T-helper 2 cell treated with Interferon-gamma antibody and Interleukin-4, amounts not matched to agents 5 μg/mL and 100 μg/mL, for 36 hours (primary cell): ENCODE measurements around the gene CTAG1B.
"Not testable (repeated sequence)": the region's sequence is repeated elsewhere in the genome, so short reads cannot be mapped to it uniquely, and the experiment has no call there.

Experiments
- DNase-seq: peaks from one replicate; pipeline ENCODE4 v3.0.0; 2021; ENCODE audit warnings: low spot score
- H3K27ac Mint-ChIP-seq: one replicate; pipeline ENCODE4 v1.8.0; 2021; ENCODE audit warnings: mild to moderate bottlenecking, mixed read lengths
- H3K27me3 Mint-ChIP-seq: one replicate; pipeline ENCODE4 v1.8.0; 2021; ENCODE audit warnings: low read depth, mixed read lengths
- H3K36me3 Mint-ChIP-seq: one replicate; pipeline ENCODE4 v1.8.0; 2021; ENCODE audit warnings: low read depth, mixed read lengths
- H3K4me1 Mint-ChIP-seq: one replicate; pipeline ENCODE4 v1.8.0; 2021; ENCODE audit warnings: low read depth, mixed read lengths
- H3K4me3 Mint-ChIP-seq: one replicate; pipeline ENCODE4 v1.8.0; 2022; ENCODE audit warnings: mild to moderate bottlenecking, moderate library complexity, mixed read lengths
- H3K9me3 Mint-ChIP-seq: one replicate; pipeline ENCODE4 v1.8.0; 2021; ENCODE audit warnings: mixed read lengths

The CTAG1B gene

DNA sequence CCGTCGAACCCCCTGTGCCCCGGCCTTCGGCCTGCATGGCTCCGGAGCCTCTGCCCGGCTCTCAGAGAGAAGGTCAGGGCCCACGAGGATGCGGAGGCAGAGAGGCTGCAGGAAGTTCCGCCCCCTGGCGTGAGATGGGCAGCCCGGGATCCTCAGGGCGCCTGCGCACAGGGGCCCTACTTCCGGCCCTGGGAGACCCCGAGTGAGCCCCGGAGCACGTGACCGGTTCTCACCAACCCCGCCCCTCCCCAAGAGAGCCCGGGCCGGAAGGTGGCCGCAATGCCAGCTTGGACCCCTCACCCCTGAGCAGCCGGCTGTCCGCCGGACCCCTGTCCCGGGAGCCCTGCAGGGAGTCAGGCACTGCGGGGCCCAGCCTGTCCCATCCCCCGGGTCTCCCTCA is at the start of gene CTAG1B:
CTAG1B (minus strand) TSS at position 101 of the 400 bp plus-strand sequence; CDS start at position 37, 64 bp downstream.
- not testable (repeated sequence) for H3K27me3 Mint-ChIP-seq, H3K9me3 Mint-ChIP-seq, DNase-seq, H3K27ac Mint-ChIP-seq, H3K36me3 Mint-ChIP-seq, H3K4me3 Mint-ChIP-seq, H3K4me1 Mint-ChIP-seq

DNA sequence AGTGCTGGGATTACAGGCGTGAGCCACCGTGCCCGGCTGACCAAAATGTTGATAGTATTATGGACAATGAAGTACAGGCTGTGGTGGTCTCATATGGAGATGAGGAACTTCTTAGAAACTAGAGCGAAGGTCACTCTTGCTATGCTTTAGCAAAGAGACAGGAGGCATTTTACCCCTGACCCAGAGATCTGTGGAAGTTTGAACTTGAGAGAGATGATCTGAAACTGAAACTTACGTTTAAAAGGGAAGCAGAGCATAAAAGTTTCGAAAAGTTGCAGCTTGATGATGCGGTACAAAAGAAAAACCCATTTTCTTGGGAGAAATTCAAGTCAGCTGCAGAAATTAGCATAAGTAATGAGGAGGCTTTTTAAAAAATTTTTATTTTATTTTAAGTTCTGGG is 42.8 kb upstream of the CTAG1B start:
- H3K27ac Mint-ChIP-seq: no peak overlapping the region
- no peaks in the 10 kb centered on the region for H3K27me3 Mint-ChIP-seq
- H3K4me1 Mint-ChIP-seq: peaks cover 7% of the 10 kb centered on the region
- H3K36me3 Mint-ChIP-seq: peaks cover 2% of the 10 kb centered on the region
- H3K9me3 Mint-ChIP-seq: peaks cover 11% of the 10 kb centered on the region
- no peak for DNase-seq
- H3K4me3 Mint-ChIP-seq: no peak overlapping the region

DNA sequence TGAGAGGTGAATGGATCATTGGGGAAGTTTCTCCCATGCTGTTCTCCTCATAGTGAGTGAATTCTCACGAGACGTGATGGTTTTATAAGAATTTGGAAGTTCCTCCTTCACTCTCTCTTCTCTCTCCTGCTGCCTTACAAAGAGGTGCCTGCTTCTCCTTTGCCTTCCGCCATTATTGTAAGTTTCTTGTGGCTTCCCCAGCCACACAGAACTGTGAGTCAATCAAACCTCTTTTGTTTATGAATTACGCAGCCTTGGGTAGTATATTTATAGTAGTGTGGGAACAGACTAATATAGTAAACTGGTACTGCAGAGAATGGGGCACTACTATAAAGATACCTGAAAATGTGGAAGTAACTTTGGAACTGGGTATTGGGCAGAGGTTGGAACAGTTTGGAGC is 42.1 kb upstream of the CTAG1B start:
- Mint-ChIP-seq H3K27ac (no peak overlapping the region), H3K4me3 (no peak overlapping the region), H3K9me3 (peaks cover 11% of the 10 kb centered on the region), H3K36me3 (peaks cover 2% of the 10 kb centered on the region), H3K27me3 (no peaks in the 10 kb centered on the region), H3K4me1 (peaks cover 7% of the 10 kb centered on the region)
- DNase-seq: no peak

DNA sequence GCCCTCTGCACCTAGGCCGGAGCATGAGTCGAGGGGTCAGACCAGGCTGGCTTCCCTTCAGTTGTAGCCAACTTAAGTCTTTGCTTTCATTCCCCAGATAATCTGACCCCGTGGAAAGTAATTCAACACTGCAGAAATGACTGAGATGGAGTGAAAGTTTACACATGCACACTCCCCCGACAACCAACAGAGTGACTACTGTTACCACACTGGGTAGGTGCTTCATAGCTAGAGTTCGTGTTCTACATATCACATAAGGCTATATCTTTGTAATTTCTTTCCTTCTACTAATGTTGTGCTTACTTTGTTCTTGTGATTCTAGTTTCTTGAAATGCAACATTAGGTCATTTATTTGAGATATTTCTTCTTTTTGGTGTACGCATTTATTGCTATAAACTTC is 41.5 kb upstream of the CTAG1B start:
- Mint-ChIP-seq H3K36me3 (peaks cover 2% of the 10 kb centered on the region), H3K27me3 (no peaks in the 10 kb centered on the region), H3K9me3 (peaks cover 11% of the 10 kb centered on the region)

DNA sequence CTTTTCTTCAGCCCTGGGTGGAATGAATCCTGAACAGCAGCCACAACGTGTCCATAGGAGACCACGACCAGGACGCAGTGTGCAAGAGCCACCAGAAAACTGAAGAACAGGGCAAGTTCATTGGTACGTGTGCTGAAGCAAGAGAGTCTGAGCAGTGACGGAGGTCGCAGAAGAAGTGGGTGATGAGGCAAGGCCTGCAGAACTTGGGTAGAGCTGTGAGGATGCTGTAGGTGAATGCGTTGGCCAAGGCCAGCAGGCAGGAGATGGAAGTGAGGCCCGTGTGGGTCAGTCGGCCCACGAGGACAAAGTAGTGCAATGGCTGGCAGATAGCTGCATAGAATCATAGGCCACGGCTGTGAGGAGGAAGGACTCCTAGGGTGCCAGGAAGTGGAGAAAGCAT is 39.9 kb upstream of the CTAG1B start:
- peaks cover 6% of the 10 kb centered on the region for H3K9me3 Mint-ChIP-seq
- H3K4me3 Mint-ChIP-seq: no peak overlapping the region
- no peak overlapping the region for H3K27ac Mint-ChIP-seq
- DNase-seq: no peak
- H3K36me3 Mint-ChIP-seq: peaks cover 2% of the 10 kb centered on the region
- H3K4me1 Mint-ChIP-seq: peaks cover 3% of the 10 kb centered on the region
- H3K27me3 Mint-ChIP-seq: no peaks in the 10 kb centered on the region

More for the DNA sequence above, 41.5 kb upstream of the CTAG1B start:
- H3K27ac Mint-ChIP-seq: no peak overlapping the region
- no peak overlapping the region for H3K4me3 Mint-ChIP-seq
- DNase-seq: no peak
- peaks cover 3% of the 10 kb centered on the region for H3K4me1 Mint-ChIP-seq

DNA sequence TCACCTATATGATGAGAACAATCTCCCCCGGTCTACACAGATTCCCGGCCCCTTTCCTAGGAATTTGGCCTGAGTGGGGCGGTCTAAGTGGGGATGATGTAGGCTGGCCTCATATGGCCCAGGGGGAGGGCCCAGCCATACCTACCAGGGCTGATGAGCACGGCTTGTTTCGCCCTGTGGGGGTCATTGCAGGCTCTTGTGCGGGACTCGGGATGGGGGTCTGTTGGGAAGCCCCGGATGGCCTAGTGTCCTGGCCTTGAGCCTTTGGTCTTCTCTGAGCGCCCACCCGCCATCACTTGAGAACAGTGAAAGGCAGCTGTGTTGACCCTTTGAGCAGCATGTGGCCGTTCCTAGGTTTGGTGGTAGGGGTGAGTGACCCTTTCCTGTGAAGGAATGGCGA is 39.1 kb upstream of the CTAG1B start:
- Mint-ChIP-seq H3K27me3 (no peaks in the 10 kb centered on the region), H3K27ac (no peak overlapping the region), H3K9me3 (peaks cover under 1% of the 10 kb centered on the region), H3K36me3 (no peaks in the 10 kb centered on the region), H3K4me3 (no peak overlapping the region), H3K4me1 (peaks cover 3% of the 10 kb centered on the region)
- no peak for DNase-seq

DNA sequence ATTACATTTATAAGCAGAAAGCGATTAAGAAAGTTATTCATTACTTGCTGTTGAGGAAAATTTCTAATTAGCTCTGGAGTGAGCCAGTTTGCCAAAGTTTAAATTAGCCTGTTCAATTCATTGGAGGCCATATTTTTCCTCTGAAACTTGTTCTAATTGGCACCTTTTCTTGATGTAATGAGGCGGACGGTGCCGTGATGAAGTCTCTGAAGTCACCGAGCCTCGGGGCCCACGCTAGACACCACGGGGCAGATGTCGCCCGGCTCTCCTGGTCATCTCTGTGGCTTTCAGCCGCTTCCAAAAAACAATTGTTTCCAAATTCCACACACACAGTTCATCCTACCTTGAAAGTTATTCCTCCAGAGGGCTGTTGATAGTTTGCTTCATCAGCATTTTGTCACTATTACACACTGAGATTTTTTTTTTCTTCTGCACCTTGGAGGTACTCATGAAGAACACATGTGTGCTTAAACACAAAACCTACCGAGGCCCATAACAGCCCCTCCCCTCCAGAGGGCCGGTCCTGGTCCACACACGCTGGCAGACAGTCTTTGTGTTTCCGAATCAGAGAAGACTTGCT is 38.2 kb upstream of the CTAG1B start:
- Mint-ChIP-seq H3K27me3 (no peaks in the 10 kb centered on the region), H3K4me3 (no peak overlapping the region), H3K4me1 (peaks cover 3% of the 10 kb centered on the region), H3K9me3 (no peaks in the 10 kb centered on the region), H3K27ac (no peak overlapping the region), H3K36me3 (no peaks in the 10 kb centered on the region)
- no peak for DNase-seq

DNA sequence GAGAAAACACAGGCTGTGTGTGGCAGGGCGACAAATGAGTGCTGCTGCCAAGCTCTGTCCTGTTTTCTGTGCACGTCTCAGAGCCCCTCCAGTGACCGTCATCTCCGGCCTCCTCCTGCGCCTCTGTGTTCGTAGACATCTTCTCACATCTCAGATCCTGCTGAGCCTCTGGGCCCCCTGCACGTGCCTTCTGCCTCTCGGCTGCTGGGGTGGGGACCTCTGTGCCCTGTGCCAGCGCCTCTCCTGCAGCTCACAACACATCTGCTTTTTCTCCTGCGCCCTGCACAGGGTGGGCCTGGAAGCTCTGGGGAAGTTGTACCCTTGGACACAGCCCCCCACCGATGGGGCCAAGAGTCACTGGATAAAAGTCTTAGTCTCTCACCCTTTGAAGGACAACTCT is 36.7 kb upstream of the CTAG1B start:
- Mint-ChIP-seq H3K4me1 (no peaks in the 10 kb centered on the region), H3K27ac (no peak overlapping the region), H3K4me3 (no peak overlapping the region), H3K9me3 (no peaks in the 10 kb centered on the region), H3K36me3 (no peaks in the 10 kb centered on the region), H3K27me3 (no peaks in the 10 kb centered on the region)
- DNase-seq: no peak

- no peaks in the 10 kb centered on the region for H3K36me3 Mint-ChIP-seq
- no peak for DNase-seq
- no peaks in the 10 kb centered on the region for H3K27me3 Mint-ChIP-seq
- H3K4me1 Mint-ChIP-seq: no peaks in the 10 kb centered on the region
- H3K4me3 Mint-ChIP-seq: no peak overlapping the region
- H3K9me3 Mint-ChIP-seq: no peaks in the 10 kb centered on the region
- no peak overlapping the region for H3K27ac Mint-ChIP-seq
Observed at GRCh38 chrX:154655346-154655745, 36.3 kb upstream of the CTAG1B start.

DNA sequence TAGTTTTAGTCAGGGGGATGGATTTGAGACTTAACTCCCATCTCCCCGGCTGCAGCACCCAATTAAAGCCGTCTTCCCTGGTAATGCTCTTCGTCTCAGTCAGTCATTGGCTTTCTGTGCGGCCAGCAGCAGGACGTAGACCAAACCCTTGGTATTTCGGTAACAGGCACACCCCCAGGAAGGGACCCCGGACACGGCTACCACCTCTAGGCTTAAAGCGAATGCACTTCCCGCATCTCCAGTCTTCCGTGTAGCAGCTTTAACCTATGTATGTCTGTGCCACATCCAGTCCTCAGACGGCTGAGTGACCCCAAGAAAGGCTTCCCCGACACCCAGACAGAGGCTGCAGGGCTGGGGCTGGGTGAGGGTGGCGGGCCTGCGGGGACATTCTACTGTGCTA is 35.8 kb upstream of the CTAG1B start:
- Mint-ChIP-seq H3K36me3 (no peaks in the 10 kb centered on the region), H3K9me3 (no peaks in the 10 kb centered on the region), H3K27me3 (no peaks in the 10 kb centered on the region), H3K27ac (no peak overlapping the region), H3K4me1 (no peaks in the 10 kb centered on the region), H3K4me3 (no peak overlapping the region)
- DNase-seq: no peak

DNA sequence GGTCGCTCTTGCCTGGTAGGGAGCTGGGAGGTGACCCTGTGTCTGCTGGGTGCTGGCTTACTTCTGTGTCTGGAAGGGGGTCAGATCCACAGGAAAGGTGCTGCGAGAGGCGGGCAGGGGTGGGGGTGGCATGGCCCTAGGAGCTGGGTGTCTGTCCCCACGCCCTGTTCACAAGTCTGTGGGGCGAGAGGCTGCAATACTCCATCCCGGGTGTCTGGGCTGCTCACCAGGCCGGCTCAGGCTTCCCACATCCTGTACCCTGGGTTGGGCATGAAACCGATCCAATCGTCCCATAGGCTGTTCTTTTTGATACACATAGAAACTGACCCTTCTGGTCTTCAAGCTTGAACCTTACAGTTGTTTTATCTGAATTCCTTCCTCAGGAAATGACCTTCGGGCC is 35.3 kb upstream of the CTAG1B start:
- DNase-seq: no peak
- Mint-ChIP-seq H3K9me3 (no peaks in the 10 kb centered on the region), H3K4me3 (no peak overlapping the region), H3K36me3 (no peaks in the 10 kb centered on the region), H3K27me3 (no peaks in the 10 kb centered on the region), H3K27ac (no peak overlapping the region), H3K4me1 (no peaks in the 10 kb centered on the region)

DNA sequence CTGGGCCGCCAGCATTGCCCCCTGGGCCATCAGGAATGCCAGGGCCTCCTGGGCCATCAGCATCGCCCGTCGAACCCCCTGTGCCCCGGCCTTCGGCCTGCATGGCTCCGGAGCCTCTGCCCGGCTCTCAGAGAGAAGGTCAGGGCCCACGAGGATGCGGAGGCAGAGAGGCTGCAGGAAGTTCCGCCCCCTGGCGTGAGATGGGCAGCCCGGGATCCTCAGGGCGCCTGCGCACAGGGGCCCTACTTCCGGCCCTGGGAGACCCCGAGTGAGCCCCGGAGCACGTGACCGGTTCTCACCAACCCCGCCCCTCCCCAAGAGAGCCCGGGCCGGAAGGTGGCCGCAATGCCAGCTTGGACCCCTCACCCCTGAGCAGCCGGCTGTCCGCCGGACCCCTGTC is 34.3 kb upstream of the CTAG1B start, which contains the start of gene CTAG2:
CTAG2 (minus strand) TSS at position 167 of the 400 bp plus-strand sequence; CDS start at position 103, 64 bp downstream.
- H3K27me3 Mint-ChIP-seq, H3K4me1 Mint-ChIP-seq, H3K4me3 Mint-ChIP-seq, DNase-seq, H3K36me3 Mint-ChIP-seq, H3K9me3 Mint-ChIP-seq, H3K27ac Mint-ChIP-seq: not testable (repeated sequence)

- no peak overlapping the region for H3K4me3 Mint-ChIP-seq
- no peak overlapping the region for H3K27ac Mint-ChIP-seq
- no peaks in the 10 kb centered on the region for H3K4me1 Mint-ChIP-seq
- no peaks in the 10 kb centered on the region for H3K9me3 Mint-ChIP-seq
- no peaks in the 10 kb centered on the region for H3K36me3 Mint-ChIP-seq
- DNase-seq: no peak
- H3K27me3 Mint-ChIP-seq: no peaks in the 10 kb centered on the region
Observed at GRCh38 chrX:154653048-154653401, 33.9 kb upstream of the CTAG1B start.

GRCh38 chrX:154652311-154653047 is 33.4 kb upstream of the CTAG1B start:
- no peaks in the 10 kb centered on the region for H3K36me3 Mint-ChIP-seq
- no peaks in the 10 kb centered on the region for H3K27me3 Mint-ChIP-seq
- H3K4me3 Mint-ChIP-seq: no peak overlapping the region
- H3K4me1 Mint-ChIP-seq: no peaks in the 10 kb centered on the region
- H3K9me3 Mint-ChIP-seq: no peaks in the 10 kb centered on the region
- H3K27ac Mint-ChIP-seq: no peak overlapping the region
- DNase-seq: no peak

GRCh38 chrX:154650221-154650510 is 31.1 kb upstream of the CTAG1B start:
- no peak overlapping the region for H3K27ac Mint-ChIP-seq
- H3K4me1 Mint-ChIP-seq: no peaks in the 10 kb centered on the region
- DNase-seq: no peak
- H3K27me3 Mint-ChIP-seq: no peaks in the 10 kb centered on the region
- H3K9me3 Mint-ChIP-seq: no peaks in the 10 kb centered on the region
- H3K4me3 Mint-ChIP-seq: no peak overlapping the region
- H3K36me3 Mint-ChIP-seq: no peaks in the 10 kb centered on the region
